OCI-LY3 (cell line): ENCODE results near the gene CNTNAP2.

Experiments
- CTCF ChIP-seq: fragments of 200-600, 300-600 bp; sonication (generic); IDR thresholded peaks from 2 replicates; pipeline ENCODE4 v1.5.1; 2014; ENCODE audit warnings: antibody characterized with exemption, low read length, low read depth
- EZH2phosphoT487 ChIP-seq: fragments of 200-600 bp; shearing (Covaris generic); IDR thresholded peaks from 2 replicates; pipeline ENCODE4 v1.6.1; 2018; ENCODE audit warnings: antibody characterized with exemption, mixed run types, low read depth

- peak; percentile 72 for TF ChIP-seq CTCF
- TF ChIP-seq EZH2phosphoT487 = no peak
These were observed 2148.4 kb downstream of the CNTNAP2 start for GRCh38 chr7:148264933-148265557.
